Esophagus (tissue), 2 donors: ENCODE data around the gene MRFAP1. TPM values are rescaled to one million over a fixed set of nuclear protein-coding genes. Genes with fewer than 3 reads are reported as not detected.
"Not testable (repeated sequence)": the region's sequence is repeated elsewhere in the genome, so short reads cannot be mapped to it uniquely, and the experiment has no call there.

Source experiments
- H3K27ac ChIP-seq, 2 donors: one replicate each; pipeline ENCODE4 v1.5.1; 2013; ENCODE audit warnings: low read depth in 2 of 2, mild to moderate bottlenecking in 2 of 2, inconsistent platforms in 1 of 2, low read length in 1 of 2, moderate library complexity in 1 of 2
- H3K27me3 ChIP-seq, 2 donors: one replicate each; pipeline ENCODE4 v1.6.1; 2013; ENCODE audit warnings: low read length in 2 of 2, control low read depth in 1 of 2, mild to moderate bottlenecking in 1 of 2; ENCODE audit not compliant: insufficient read depth in 2 of 2, control insufficient read depth in 1 of 2
- H3K36me3 ChIP-seq, 2 donors: one replicate each; pipeline ENCODE4 v1.6.1; 2013; ENCODE audit warnings: low read length in 1 of 2; ENCODE audit not compliant: control insufficient read depth in 2 of 2, insufficient read depth in 2 of 2
- H3K4me1 ChIP-seq, 2 donors: one replicate each; pipeline ENCODE4 v1.6.1; 2013; ENCODE audit warnings: low read length in 1 of 2; ENCODE audit not compliant: control insufficient read depth in 2 of 2, insufficient read depth in 2 of 2
- H3K4me3 ChIP-seq, 2 donors: one replicate each; pipeline ENCODE4 v1.5.1; 2013; ENCODE audit warnings: low read length in 2 of 2, mild to moderate bottlenecking in 2 of 2, low read depth in 1 of 2, moderate library complexity in 1 of 2
- H3K9me3 ChIP-seq, 2 donors: one replicate each; pipeline ENCODE4 v1.6.1; 2013; ENCODE audit warnings: mild to moderate bottlenecking in 2 of 2, low read depth in 1 of 2, low read length in 1 of 2, moderate library complexity in 1 of 2; ENCODE audit not compliant: control insufficient read depth in 2 of 2, insufficient read depth in 1 of 2
- WGBS, 2 donors: extraction: QIAGEN DNeasy Blood & Tissue Kit; methylation state at CpG; one replicate each; pipeline ENCODE4 v1.1.7; 2013; 5-methylcytosine and 5-hydroxymethylcytosine counted together
- polyA plus RNA-seq, 2 donors: library from polyadenylated mRNA; stranded (reverse); fragments of 200-250 nt; gene quantifications; one replicate each; pipeline ENCODE4 v1.2.3, GENCODE V29; 2013
- donor health status: healthy with polysubstance abuse.
- donor health status: Bipolar disorder and iron deficiency.

The MRFAP1 gene
- polyA plus RNA-seq, 2 donors = 138 to 236 TPM

GRCh38 chr4:6619116-6619465 is 21.4 kb upstream of the MRFAP1 start:
- H3K4me1 ChIP-seq = no peaks in the 10 kb centered on the region
- no peak overlapping the region for H3K4me3 ChIP-seq
- H3K27me3 ChIP-seq = no peaks in the 10 kb centered on the region
- no peak overlapping the region for H3K27ac ChIP-seq
- 92 to 94% methylated on average over 13 of the region's 13 CpGs for WGBS, 2 donors
- no peaks in the 10 kb centered on the region for H3K9me3 ChIP-seq
- peaks cover 14 to 53% of the 10 kb centered on the region in 2 donors for H3K36me3 ChIP-seq

DNA sequence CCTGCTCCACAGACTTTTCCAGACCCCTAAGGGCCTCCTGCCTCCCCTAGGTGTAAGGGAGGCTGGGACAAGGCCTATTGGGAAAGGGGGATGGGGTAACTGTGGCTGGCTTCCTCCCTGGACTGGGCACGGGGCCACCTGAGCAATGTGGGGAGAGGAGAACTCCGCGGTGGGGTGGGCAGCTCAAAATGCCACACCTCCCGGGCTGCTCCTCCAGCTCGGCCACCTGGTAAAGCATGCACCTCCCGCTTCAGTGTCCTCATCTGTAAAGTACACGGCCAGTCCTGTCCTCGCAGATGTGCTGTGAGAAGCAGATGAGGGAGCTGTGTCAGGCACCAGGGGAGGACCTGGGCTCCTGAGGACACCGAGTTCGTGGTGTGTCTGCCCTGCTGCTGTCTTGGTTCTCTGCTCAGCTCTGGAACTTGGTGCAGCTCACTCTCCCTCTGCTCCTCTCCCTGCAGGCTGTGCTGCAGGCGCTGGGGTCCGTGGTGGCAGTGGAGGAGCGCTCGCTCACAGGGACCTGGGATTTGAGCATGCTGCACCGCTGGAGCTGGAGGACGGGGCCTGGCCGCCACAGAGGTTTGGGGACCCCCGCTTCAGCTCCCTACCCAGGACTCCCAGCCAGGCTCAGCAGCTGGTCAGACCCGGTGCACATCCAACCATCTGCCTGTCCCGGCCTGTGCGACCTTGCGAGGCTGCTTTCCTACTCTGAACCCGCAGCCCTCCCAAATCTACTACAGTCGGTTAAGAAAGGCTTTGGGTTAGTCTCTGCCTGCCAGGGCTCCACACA is 20.8 kb upstream of the MRFAP1 start:
- Histone ChIP-seq H3K9me3 (no peaks in the 10 kb centered on the region), H3K27me3 (no peaks in the 10 kb centered on the region), H3K4me1 (no peaks in the 10 kb centered on the region), H3K27ac (no peak overlapping the region), H3K36me3 (peaks cover 8 to 48% of the 10 kb centered on the region in 2 donors), H3K4me3 (no peak overlapping the region)
- 91 to 95% methylated on average over 24 of the region's 24 CpGs for WGBS, 2 donors

DNA sequence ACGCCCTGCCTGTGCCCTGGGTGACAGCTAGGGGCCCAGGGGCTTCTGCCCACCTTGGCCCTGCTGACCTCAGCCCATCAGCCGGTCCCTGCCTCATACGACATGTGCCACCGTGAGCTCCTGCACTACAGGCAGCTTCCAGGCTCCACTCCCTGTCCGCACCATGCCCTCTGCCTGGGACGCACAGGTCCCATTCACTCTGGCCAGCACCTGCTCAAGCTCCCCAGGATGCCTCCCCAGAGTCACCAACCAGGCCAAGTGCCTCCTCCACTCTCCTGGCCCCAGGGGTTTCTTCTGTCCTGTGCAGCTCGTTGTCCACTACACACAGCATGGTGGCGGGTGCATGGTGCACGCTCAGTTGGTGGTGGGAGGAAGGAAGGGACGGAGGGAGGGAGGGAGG is 20.2 kb upstream of the MRFAP1 start:
- 90 to 94% methylated on average over 10 of the region's 10 CpGs for WGBS, 2 donors
- no peaks in the 10 kb centered on the region for H3K27me3 ChIP-seq
- no peak overlapping the region for H3K4me3 ChIP-seq
- H3K9me3 ChIP-seq = no peaks in the 10 kb centered on the region
- no peak overlapping the region for H3K27ac ChIP-seq
- no peaks in the 10 kb centered on the region for H3K4me1 ChIP-seq
- peaks cover 5 to 42% of the 10 kb centered on the region in 2 donors for H3K36me3 ChIP-seq

- H3K27ac ChIP-seq = no peak overlapping the region
- no peaks in the 10 kb centered on the region for H3K9me3 ChIP-seq
- WGBS, 2 donors = 82 to 86% methylated on average over 10 of the region's 10 CpGs
- H3K27me3 ChIP-seq = no peaks in the 10 kb centered on the region
- H3K36me3 ChIP-seq = peaks cover 5 to 40% of the 10 kb centered on the region in 2 donors
- H3K4me1 ChIP-seq = no peaks in the 10 kb centered on the region
- no peak overlapping the region for H3K4me3 ChIP-seq
These were observed 19.5 kb upstream of the MRFAP1 start for GRCh38 chr4:6620891-6621555.

GRCh38 chr4:6621556-6621927 is 18.9 kb upstream of the MRFAP1 start:
- H3K27ac ChIP-seq = no peak overlapping the region
- no peaks in the 10 kb centered on the region for H3K27me3 ChIP-seq
- H3K9me3 ChIP-seq = no peaks in the 10 kb centered on the region
- no peak overlapping the region for H3K4me3 ChIP-seq
- H3K4me1 ChIP-seq = no peaks in the 10 kb centered on the region
- WGBS, 2 donors = 82 to 88% methylated on average over 13 of the region's 13 CpGs
- H3K36me3 ChIP-seq = peaks cover 2 to 35% of the 10 kb centered on the region in 2 donors

DNA sequence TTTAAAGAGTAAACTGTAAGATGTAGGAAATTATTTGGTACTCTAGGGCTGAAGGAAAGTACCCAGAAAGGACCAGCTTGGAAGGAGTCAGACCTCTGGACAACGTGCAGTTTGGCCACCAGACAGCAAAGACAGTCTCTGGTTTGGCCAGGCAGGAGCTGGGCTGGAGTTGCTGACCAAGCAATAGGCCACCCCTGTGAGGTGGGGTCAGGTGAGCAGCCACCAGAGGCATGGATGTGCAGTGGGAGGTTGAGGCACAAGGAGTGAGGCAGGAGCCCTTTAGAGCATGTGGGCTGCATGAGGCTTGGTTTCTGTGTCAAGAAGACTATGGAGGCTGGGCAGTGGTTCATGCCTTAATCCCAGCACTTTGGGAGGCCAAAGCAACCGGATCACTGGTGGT is 17.7 kb upstream of the MRFAP1 start:
- H3K4me3 ChIP-seq = no peak overlapping the region
- H3K4me1 ChIP-seq = no peaks in the 10 kb centered on the region
- H3K27me3 ChIP-seq = no peaks in the 10 kb centered on the region
- no peaks in the 10 kb centered on the region for H3K9me3 ChIP-seq
- H3K36me3 ChIP-seq = peaks cover 0 to 29% of the 10 kb centered on the region in 2 donors
- H3K27ac ChIP-seq = no peak overlapping the region
- WGBS, 2 donors = 84 to 88% methylated on average over 2 of the region's 2 CpGs

DNA sequence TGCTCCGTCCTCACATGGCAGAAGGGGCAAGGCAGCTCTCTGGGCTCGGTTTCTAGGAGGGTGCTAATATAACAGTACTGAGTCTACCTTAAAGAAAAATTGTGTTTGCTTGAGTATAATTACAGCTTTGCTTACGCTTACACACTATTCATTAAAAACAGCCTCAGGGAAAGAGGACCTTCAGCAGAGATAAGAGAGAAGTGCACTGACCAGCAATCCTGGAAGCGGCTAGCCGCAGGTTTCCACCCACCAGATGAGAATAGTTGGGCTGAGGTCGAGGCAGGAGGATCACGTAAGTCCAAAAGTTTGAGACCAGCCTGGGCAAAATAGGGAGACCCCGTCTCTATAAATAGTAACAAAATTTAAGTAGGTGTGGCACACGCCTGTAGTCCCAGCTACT is 15.2 kb upstream of the MRFAP1 start:
- Histone ChIP-seq H3K27me3 (no peaks in the 10 kb centered on the region), H3K4me1 (no peaks in the 10 kb centered on the region), H3K27ac (no peak overlapping the region), H3K9me3 (no peaks in the 10 kb centered on the region), H3K36me3 (peaks cover 0 to 6% of the 10 kb centered on the region in 2 donors), H3K4me3 (no peak overlapping the region)
- WGBS, 2 donors = 89 to 91% methylated on average over 9 of the region's 9 CpGs

DNA sequence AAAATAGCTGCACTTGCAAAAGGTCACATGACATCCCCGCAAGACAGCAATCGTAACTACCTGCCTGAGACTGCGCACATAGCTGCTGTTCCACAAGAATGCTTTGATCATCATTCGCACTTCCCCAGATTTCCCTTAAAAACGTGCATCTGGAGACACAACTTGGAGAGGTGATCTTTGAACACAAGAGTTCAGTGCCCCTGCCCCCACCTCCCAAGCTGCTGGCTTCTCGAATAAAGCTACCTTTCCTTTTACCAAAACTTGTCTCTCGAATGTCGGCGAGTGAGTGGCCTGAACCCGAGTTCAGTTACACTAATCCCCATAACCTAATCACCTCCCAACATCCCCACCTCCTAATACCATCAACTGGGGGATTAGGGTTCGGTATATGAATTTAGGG is 14.4 kb upstream of the MRFAP1 start:
- 88 to 90% methylated on average over 11 of the region's 11 CpGs for WGBS, 2 donors

GRCh38 chr4:6627832-6628231 is 12.7 kb upstream of the MRFAP1 start:
- Histone ChIP-seq H3K4me3 (no peak overlapping the region), H3K36me3 (no peaks in the 10 kb centered on the region), H3K27me3 (no peaks in the 10 kb centered on the region), H3K9me3 (no peaks in the 10 kb centered on the region), H3K4me1 (no peaks in the 10 kb centered on the region), H3K27ac (no peak overlapping the region)
- WGBS, 2 donors = 78 to 83% methylated on average over 3 of the region's 3 CpGs

More for the DNA sequence above, 14.4 kb upstream of the MRFAP1 start:
- H3K4me3 ChIP-seq = no peak overlapping the region
- no peaks in the 10 kb centered on the region for H3K27me3 ChIP-seq
- no peak overlapping the region for H3K27ac ChIP-seq
- no peaks in the 10 kb centered on the region for H3K9me3 ChIP-seq
- no peaks in the 10 kb centered on the region for H3K4me1 ChIP-seq
- peaks cover 0 to 3% of the 10 kb centered on the region in 2 donors for H3K36me3 ChIP-seq

DNA sequence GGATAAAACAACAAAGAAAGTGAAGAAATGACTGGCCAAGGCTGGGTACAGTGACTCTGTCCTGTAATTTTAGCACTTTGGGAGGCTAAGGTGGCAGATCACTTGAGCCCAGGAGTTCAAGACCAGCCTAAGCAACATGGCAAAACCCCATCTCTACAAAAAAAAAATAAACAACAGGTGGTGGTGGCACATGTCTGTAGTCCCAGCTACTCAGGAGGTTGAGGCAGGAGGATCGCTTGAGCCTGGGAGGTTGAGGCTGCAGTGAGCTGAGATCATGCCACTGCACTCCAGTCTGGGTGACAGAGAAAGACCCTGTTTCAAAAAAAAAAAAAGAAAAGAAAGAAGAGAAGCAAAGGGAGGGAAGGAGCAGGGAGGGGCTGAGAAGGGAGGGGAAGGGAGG is 12.0 kb upstream of the MRFAP1 start:
- not testable (repeated sequence) for H3K36me3 ChIP-seq, H3K4me1 ChIP-seq, H3K27ac ChIP-seq, H3K27me3 ChIP-seq, H3K4me3 ChIP-seq, H3K9me3 ChIP-seq
- 93 to 98% methylated on average over 1 of the region's 1 CpG for WGBS, 2 donors
